ENCODE results near the gene FAM184B.
"Not testable (repeated sequence)": the region's sequence is repeated elsewhere in the genome, so short reads cannot be mapped to it uniquely, and the experiment has no call there.

The FAM184B gene

DNA sequence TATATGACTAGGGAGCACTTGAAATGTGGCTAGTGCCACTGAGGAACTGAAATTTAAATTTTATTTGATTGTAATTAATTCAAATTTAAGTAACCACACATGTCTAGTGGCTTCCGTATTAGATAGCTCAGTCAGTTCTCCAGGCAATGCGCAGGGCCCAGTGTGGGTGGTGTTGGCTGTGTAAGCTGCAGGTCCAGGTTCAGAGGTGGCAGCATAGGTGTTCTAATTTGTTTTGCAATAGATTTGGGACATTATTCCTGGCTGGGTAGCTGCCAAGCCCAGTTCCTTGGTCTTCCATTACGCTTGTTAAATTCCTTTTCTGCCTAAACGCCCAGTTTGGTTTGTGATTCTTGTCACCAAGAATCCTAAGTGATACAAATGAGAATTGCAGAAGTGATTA, 79.5 kb downstream of the FAM184B start:
- no peak for TF ChIP-seq GATA1 (IDR thresholded peaks at IDR 0.05; ENCODE audit: low read depth, low read length)
- TF ChIP-seq POLR2A (IDR thresholded peaks at IDR 0.05; ENCODE audit: low read length): no peak
- DNase-seq: no peak

DNA sequence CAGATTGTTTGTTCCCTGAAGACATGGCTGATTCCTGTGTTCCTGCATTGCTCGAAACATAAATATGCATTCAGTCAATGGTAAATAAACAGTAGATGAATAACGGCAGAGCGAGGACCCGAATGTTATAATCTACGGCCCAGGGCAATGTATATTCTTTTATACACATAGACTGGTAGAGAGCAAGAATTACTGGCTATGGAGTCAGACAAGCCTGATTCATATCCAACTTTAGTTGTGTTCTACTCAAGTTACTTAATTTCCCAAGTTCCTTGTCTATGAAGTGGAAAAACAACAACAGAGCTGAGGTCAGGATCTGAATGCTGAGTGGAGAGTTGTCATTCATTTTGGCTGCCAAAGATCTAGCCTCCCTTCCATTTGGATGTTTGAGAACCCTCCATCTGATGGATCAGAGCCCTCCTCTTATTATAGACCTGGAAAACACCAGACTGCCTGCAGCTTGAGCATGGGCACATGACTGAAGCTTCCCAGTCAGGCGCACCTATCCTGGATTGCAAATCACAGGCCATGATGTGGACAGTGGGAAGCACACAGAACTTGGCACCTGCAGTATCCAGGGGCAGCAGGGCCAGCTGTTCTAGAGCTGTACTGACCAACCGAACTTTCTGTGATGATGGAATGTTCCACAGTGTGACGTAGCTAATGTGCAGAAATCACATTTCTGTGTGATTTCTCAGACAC, 80.1 kb downstream of the FAM184B start:
- DNase-seq: no peak
- TF ChIP-seq GATA1 (IDR thresholded peaks at IDR 0.05; ENCODE audit: low read depth, low read length) (no peak), POLR2A (IDR thresholded peaks at IDR 0.05; ENCODE audit: low read length) (no peak)

DNA sequence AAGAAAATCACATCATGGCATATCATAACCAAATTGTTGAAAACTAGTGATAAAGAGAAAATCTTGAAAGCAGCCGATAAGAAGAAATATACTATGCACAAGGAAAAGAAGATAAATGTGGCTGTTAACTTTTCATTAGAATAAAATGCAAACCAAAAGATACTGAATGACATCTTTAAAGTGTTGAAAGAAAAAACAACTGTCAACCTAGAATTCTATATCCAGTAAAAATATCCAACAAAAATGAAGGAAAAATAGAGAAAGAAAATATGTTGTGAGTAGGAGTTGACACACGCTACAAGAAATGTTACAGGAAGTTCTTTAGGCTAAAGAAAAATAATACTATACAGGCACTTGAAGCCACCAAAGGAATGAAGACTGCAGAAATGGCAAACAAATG, 82.0 kb downstream of the FAM184B start:
- DNase-seq: no peak
- no peak for TF ChIP-seq POLR2A (IDR thresholded peaks at IDR 0.05; ENCODE audit: low read length)
- no peak for TF ChIP-seq GATA1 (IDR thresholded peaks at IDR 0.05; ENCODE audit: low read depth, low read length)

DNA sequence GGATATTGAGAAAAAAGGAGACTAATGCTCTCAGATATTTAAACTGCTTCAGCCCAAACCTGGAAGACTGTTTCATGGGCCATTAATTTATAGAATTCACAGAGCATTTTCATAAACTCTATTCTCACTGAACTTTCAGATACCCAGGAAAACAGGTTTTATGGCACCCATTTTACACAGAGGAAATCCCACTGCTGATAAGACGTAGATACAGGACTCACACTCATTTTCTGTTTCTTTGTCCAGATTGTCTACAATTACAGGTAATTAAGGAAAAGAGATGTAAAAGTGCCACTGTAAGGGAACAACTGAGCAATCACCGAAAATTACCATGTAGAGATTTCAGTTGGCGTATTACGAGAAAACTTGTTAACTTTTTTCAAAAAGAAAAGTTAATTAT, 83.3 kb downstream of the FAM184B start:
- DNase-seq: no peak
- no peak for TF ChIP-seq GATA1 (IDR thresholded peaks at IDR 0.05; ENCODE audit: low read depth, low read length)
- TF ChIP-seq POLR2A (IDR thresholded peaks at IDR 0.05; ENCODE audit: low read length): no peak

DNA sequence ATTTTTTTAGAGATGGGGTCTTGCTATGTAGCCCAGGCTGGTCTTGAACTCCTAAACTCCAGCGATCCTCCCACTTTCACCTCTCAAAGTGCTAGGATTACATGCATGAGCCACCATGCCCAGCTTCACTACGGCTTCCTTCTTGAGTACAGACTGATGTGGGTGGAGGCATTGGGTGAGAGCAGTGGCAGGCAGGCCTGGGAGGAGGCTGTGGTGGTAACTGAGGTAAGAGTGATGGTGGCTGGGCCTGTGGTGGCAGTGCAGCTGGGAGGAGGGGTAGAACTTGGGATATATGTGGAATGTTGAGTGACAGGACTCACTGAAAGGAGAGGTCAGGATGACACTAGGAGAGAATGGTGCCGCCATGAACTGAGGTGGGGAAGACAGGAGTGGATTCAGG, 86.1 kb downstream of the FAM184B start:
- no peak for TF ChIP-seq POLR2A (IDR thresholded peaks at IDR 0.05; ENCODE audit: low read length)
- TF ChIP-seq GATA1 (IDR thresholded peaks at IDR 0.05; ENCODE audit: low read depth, low read length): no peak
- DNase-seq: no peak

DNA sequence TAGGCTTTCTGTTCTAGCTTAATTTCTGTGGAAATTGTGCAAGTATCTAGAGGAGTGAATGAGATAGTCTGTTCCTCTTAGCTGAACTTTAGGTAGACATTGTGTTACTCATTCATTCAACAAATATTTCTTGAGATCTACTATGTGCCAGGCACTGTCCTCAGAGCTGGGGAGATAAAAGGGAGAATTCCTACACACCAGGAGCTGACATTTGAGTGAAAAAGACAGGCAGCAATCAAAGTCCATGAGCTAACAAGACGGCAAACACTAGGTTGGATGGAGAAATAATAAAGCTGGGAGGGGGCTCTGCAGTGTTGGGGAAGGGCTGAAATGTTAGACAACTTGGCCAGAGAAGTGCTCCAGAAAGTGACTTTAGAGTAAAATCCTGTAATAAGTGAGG, 86.9 kb downstream of the FAM184B start:
- TF ChIP-seq POLR2A (IDR thresholded peaks at IDR 0.05; ENCODE audit: low read length): no peak
- TF ChIP-seq GATA1 (IDR thresholded peaks at IDR 0.05; ENCODE audit: low read depth, low read length): no peak
- no peak for DNase-seq

DNA sequence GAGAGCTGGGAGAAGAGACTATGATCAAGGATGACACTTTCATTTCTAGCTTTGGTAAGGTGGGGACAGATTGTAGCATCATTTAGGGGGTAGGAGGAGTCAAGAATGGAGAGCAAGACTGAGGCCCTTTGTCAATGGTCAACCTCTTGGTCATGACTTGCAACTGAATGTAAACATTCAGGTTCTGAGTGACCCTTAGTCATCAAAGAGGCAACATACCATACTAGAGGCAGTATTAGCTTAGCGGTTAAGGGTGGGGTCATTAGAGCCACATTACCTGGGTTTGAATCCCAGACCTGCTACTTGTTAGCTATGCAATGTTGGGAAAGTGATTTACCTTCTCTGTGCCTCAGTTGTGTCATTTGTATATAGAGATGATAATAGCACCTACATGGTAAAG, 90.5 kb downstream of the FAM184B start:
- no peak for DNase-seq
- no peak for TF ChIP-seq GATA1 (IDR thresholded peaks at IDR 0.05; ENCODE audit: low read depth, low read length)
- TF ChIP-seq POLR2A (IDR thresholded peaks at IDR 0.05; ENCODE audit: low read length): no peak

DNA sequence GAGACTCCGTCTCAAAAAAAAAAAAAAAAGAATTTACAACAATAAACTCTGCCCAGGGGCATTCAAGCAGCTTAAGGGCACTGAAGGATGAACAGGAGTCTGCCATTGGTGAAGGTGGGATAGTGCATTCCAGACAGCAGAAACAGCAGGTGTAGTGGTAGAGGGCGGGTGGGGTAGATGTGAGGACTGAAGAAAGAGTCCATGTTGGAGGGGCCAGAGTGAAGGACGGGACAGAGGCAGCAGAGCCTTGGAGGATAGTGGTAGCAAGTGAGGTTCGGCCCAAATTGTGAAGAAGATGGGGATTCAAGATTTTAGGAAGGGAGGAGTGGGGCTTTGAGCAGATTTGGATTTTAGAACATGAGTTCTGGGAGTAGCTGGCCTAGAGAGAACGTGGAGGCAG, 91.3 kb downstream of the FAM184B start:
- TF ChIP-seq POLR2A (IDR thresholded peaks at IDR 0.05; ENCODE audit: low read length) (no peak), GATA1 (IDR thresholded peaks at IDR 0.05; ENCODE audit: low read depth, low read length) (no peak)
- no peak for DNase-seq

DNA sequence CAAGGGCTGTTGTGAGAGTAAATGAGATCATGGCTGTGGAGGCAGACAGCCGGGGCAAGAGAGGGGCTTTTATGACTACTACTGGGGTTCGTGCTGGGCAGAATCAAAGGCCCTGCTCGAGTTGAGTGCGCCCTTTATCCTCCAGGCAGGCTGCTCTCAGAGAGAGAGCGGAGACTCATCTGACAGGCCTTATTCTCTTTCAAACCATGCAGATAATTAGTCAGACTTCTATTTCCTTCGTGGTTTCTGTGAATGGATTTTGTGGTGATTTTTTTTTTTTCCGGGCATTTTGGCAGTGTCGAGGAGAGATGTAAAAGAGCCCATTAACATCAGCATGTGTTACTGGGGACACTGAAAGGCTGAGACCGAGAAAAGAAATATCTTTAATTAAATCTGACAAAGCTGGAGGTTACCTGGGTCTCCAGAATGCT, 93.4 kb downstream of the FAM184B start:
- TF ChIP-seq POLR2A (IDR thresholded peaks at IDR 0.05; ENCODE audit: low read length) (no peak), GATA1 (IDR thresholded peaks at IDR 0.05; ENCODE audit: low read depth, low read length) (no peak)
- no peak for DNase-seq

DNA sequence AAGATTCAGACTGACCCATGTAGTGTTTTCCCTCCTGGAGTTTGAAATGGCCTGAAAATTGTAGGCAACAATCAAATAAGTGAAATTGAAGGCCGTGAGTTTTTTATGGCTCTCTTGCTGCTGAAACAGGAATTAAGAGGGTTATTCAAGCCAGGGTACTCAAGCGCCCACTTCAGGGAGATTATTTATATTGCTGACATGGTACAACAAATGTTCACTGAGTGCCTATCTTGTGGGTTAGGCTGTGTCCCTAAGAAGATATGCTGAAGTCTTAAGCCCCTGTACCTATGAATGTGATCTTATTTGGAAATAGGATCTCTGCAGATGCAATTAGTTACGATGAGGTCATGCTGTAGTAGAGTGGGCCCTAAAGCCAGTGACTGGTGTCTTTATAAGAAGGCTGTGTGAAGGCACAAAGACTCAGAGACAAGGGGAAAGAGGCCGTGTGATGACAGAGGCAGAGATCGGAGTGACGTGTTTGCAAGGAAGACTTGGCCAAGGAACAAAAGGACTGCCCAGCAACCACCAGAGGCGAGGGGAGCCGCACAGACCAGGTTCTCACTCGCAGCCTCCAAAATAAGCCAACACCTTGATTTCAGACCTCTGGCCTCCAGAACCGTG, 94.1 kb downstream of the FAM184B start:
- no peak for DNase-seq
- TF ChIP-seq POLR2A (IDR thresholded peaks at IDR 0.05; ENCODE audit: low read length) (no peak), GATA1 (IDR thresholded peaks at IDR 0.05; ENCODE audit: low read depth, low read length) (no peak)

DNA sequence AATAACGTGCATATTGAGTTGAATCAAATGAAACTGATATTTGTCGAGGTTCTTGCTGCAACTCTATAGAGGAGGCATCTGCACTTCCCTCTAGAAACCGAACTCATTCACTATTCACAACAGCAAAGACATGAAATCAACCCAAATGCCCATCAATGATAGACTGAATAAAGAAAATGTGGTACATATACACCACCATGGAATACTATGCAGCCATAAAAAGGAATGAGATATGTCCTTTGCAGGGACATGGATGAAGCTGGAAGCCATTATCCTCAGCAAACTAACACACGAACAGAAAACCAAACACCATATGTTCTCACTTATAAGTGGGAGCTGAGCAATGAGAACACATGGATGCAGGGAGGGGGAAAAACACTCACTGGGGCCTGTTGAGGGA, 96.8 kb downstream of the FAM184B start:
- DNase-seq: not testable (repeated sequence)

DNA sequence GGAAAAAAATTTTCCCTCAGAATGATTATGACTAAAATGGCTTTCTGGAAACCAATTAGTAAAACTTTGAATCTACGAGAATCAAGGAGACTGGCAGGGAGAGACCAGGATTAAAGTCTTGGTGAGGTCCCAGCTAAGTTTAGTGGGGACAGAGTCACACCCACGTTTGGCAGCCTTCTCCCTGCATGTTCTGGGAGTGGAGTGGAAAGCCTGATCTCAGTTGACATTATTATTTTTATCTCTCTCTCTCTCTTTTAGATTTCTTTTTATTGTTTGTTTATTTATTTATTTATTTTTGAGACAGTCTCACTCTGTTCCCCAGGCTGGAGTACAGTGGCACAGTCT, 99.2 kb downstream of the FAM184B start:
- TF ChIP-seq POLR2A (IDR thresholded peaks at IDR 0.05; ENCODE audit: low read length) (no peak), GATA1 (IDR thresholded peaks at IDR 0.05; ENCODE audit: low read depth, low read length) (no peak)
- DNase-seq: no peak

DNA sequence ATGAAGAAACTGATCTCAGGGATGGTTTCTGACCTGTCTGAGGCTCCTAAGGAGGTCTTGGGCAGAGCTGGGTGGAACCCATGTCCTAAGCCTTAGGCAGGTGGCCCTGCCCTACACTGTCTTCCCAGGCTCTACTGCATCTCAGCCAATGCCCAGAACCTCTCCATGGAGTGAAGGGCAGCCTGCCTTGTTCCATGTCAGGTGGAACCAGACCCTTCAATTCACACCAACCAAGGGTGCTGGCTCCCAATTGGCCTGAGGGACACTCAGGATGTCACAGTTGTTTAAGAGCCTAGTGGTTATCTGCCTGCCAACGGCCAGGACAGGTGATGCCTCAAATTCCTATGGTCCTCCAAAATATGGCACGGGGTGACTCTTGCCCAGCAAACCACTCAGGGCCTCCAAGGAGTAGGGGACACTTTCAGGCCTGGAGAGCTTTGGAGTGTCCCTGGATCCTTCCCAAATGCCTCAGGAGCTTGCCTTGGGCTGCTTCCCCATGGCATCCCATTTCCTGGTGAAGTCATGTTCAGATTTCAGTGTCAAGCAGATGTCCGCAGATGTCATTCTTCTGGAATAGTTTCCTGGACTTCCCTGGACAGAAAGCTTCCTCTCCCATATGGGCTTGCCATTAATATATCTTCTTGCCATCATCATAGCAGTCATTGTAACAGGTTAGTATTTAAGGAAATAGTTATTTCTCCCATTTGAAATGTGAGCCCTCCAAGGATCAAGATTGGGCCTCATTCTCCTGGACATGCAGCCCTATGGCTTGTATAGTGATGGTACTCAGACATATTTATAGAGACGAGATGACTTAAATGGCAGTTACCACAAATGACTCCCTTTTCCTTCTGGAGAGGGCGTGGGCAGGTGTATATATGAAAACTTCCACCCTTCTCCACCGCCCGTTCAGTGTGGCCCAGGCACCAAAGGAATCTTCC, 99.9 kb downstream of the FAM184B start:
- no peak for DNase-seq
- TF ChIP-seq GATA1 (IDR thresholded peaks at IDR 0.05; ENCODE audit: low read depth, low read length): no peak
- no peak for TF ChIP-seq POLR2A (IDR thresholded peaks at IDR 0.05; ENCODE audit: low read length)

DNA sequence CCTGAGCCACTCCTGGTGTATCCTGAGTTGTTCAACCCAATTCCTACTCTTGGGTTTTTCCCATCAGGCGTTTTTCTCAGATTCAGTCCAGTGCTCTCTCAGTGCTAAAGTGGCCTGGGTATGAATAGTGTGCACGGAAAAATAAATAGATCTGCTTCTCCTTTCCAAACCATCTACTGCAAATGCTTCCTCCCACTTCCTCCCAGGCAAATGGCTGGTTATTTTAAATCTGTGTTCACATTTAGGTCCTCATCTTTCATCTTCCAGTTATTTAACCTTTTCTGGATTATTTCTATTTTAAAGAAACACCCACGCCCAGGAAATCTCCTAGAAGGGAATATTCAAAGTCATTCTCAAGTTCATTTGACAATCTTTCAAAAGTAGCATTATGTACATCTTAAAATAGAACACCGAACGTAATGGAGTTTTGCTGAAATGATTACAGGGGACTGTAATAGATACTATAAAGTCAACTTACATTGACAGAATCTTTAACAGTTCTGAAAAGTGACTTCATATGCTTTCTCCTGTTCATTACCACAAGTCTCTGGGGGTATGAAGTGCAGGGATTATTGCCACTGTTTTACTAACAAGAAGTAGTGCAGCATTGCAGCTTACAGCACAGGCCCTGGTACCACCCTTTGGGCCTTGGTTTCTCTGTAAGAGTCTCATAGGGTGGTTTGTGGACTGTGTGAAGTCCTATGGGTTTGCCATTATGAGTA, 100.7 kb downstream of the FAM184B start:
- no peak for DNase-seq
- TF ChIP-seq GATA1 (IDR thresholded peaks at IDR 0.05; ENCODE audit: low read depth, low read length): no peak
- TF ChIP-seq POLR2A (IDR thresholded peaks at IDR 0.05; ENCODE audit: low read length): no peak

Data from erythroblast (primary cell).